ENCODE results near the gene RIPK1.
"Not testable (repeated sequence)": the region's sequence is repeated elsewhere in the genome, so short reads cannot be mapped to it uniquely, and the experiment has no call there.

Gene RIPK1

DNA sequence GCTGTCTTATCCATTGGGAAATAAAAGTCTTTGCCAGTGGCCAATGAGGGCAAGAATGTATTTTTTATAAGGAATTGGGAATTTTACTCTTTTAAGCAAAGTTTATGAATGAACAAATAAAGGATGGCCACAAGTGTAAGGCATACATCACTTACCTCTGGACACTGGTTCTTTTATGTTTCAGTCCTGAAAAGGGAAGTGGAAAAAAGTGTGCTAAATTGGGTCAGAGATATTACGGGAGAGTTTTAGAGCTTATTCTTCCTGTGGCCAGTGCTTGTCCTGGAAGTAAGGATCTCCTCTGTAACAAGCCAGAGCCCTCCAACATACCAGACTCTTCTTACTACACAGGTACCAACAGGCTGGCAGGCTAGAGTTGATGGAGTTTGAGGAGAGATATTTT lies 22.5 kb upstream of the RIPK1 start:
- no peak for DNase-seq (ENCODE audit: low read depth)

DNA sequence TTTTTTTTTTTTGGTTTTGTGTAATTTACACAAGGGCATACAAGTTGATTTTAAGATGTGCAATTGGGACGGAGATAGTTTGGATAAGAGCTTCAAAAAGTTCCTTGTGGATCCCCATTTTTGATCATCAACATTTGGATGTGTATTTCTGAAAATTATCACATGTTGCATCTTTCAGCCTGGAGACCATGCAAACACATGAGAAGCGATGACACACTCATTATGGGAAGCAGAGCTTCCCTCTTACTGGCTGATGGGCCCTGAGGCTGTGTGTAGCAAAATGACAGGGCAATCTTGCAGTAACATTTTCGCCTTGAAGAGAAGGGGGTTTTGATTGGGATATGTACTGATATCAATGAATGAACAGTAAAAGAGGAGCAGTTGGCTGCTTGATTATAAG lies 22.0 kb upstream of the RIPK1 start:
- DNase-seq (ENCODE audit: low read depth): no peak

DNA sequence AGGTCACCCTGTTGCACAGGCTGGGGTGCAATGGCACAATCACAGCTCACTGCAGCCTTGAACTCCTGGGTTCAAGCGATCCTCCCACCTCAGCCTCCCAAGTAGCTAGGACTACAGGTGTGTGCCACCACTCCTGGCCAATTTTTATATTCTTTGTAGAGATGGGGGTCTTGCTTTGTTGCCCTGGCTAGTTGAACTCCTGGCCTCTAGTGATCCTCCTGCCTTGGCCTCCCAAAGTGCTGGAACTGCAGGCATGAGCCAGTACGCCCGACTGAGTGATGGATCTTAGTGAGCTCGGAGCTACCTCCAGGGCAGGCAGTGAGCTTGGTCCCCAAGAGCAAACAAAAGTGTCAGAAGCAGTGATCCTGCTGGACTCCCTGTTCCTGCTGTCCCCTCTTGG lies 20.3 kb upstream of the RIPK1 start:
- DNase-seq (ENCODE audit: low read depth): not testable (repeated sequence)

DNA sequence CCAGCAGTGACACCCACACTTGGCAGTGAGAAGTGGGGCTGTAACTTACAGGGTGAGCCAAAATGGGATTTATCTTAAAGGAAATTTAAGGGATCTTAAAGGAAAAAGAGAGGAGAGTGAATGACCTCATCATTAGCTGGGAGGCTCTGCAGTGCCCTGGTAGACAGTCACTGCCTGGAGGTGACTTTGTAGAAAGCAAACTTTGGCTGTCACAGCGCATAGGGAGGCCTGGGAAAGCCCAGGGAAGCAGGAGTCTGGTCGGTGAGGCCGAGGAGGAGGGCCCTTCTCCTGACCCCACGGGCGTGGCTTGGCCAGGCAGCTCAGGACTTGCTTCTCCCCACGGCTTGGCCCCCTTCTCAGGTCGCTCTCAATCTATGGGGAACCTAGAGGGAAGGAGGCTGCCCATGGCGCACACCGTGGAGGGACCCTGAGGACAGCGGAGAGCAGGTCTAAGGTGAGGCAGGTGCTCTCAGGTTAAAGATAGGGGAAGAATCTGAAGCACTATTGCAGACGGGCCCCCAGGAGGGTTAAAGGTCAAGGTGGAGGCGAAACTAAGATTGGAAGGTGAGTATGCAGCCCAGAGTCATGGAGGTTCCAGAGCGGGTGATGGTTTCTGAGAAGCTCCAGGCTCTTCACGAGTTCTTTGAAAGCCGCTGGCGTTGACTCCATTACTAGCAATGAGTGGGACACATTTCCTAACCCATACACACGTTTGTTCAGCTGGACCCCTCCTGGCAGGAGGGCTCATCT lies 15.6 kb upstream of the RIPK1 start:
- no peak for DNase-seq (ENCODE audit: low read depth)

DNA sequence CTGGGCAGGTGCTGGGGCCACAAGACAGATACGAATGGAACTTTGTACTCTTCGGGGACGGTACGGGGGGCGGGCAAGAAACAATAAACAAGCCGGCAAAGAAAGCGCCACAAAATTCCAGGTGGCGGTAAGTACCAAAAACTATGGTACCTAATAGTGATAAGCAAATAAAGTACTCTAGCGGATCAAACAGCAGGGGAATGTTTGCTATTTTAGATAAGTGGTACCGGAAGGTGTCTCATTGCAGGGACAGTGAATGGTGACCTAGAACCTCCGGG lies 15.1 kb upstream of the RIPK1 start:
- no peak for DNase-seq (ENCODE audit: low read depth)

DNA sequence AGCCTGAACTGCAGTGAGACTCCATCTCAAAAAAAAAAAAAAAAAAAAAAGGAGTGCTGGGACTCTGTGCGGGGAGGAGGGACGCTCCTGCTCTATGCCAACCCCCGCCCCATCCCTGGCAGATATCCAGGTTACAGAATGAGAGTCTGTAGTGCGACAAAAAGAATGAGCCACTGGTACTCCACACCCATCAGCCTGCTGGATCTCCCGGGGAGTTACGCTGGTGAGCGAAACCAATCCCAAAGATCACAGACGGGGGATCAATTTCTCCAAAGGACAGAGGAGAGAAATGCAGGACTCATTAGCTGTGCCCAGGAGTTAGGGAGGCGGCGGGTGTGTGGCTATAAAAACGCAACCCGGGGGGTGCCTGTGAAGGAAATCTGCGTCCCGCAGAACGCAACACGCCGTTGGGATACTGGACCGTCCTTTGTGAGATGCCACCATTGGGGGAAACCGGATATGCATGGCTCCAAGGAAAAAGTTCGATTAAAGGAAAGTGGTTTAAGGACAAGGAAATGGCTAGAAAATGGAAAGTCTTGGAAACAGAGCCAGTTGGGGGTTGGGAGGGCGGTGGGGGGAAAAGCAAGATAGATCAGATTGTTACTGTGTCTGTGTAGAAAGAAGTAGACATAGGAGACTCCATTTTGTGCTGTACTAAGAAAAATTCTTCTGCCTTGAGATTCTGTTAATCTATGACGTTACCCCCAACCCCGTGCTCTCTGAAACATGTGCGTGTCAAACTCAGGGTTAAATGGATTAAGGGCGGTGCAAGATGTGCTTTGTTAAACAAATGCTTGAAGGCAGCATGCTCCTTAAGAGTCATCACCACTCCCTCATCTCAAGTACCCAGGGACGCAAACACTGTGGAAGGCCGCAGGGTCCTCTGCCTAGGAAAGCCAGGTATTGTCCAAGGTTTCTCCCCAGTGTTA lies 13.8 kb upstream of the RIPK1 start:
- not testable (repeated sequence) for DNase-seq (ENCODE audit: low read depth)

DNA sequence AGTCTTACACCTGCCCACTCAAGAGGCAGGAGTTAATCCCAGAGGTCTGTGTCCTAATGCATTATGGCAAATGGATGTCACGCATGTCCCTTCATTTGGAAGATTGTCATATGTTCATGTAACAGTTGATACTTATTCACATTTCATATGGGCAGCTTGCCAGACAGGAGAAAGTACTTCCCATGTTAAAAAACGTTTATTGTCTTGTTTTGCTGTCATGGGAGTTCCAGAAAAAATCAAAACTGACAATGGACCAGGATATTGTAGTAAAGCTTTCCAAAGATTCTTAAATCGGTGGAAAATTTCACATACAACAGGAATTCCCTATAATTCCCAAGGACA lies 13.2 kb upstream of the RIPK1 start:
- DNase-seq (ENCODE audit: low read depth): not testable (repeated sequence)

DNA sequence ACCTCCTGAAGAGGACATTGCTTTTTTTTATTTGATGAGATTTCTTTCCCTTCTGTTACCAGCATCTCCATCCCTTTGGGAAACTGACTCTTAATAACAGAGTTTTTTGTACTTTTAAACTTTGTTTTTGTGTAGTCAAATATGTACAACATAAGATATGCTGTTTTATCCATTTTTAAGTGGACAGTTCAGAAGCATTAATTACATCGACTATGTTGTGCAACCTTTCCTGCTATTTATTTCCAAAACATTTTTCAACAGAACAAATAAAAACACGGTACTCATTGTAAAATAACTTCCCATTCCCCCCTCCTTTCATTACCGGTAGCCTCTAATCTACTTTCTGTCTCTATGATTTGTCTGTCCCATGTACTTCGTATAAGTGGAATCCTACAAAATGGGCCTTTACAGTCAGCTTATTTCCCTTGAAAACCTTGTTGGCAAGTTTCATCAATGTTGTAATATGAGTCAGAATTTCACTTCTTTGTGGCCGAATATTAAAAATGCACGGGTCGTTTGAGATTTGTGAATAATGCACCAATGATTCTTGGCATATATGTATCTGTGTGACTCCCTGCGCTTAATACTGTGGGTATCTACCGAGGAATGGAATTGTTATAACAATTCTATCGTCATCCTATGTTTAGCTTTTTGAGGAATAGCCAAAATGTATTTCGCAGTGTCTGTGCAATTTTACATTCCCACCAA lies 11.1 kb upstream of the RIPK1 start:
- no peak for DNase-seq (ENCODE audit: low read depth)

DNA sequence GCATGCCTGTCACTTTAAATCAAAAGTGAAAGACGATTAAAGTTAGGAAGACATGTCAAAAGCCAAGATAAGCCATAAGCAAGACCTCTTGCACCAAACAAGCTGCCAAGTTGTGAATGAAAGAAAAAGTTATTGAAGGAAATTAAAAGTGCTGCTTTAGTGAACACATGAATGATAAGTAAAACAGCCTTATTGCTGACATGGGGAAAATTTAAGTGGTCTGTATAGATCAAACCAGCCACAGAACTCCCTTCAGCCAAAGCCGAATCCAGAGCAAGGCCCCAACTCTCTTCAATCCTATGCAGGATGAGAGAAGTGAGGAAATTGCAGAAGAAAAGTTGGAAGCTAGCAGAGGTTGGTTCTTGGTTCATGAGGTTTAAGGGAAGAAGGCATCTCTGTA lies 9.3 kb upstream of the RIPK1 start:
- DNase-seq (ENCODE audit: low read depth): no peak

DNA sequence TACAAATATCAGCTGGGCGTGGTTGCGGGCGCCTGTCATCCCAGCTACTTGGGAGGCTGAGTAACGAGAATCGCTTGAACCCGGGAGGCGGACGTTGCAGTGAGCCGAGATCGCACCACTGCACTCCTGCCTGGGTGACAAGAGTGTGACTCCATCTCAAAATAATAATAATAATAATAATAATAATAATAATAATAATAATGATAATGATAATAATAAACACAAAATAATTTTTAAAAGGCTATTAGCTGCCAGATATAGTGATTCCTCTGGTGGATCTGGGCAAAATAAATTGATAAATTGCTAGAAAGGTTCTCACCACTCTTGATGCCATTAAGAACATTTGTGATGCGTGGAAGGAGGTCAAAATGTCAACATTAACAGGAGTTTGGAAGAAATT lies 8.2 kb upstream of the RIPK1 start:
- not testable (repeated sequence) for DNase-seq (ENCODE audit: low read depth)

DNA sequence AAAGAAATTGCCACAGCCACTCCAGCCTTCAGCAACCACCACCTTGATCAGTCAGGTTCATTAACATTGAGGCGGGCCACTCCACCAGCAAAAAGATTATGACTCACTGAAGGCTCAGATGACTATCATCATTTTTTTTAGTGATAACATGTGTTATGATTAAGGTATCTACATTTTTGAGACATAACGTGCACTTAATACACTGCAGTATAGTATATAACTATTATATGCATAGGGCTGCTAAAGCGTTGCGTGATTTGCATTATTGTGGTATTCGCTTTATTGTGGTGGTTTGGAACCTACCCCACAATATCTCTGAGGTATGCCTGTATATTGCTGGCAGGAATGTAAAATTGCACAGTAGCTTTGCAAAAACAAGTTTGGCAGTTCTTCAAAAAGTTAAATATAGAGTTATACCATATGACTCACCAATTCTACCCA lies 6.8 kb upstream of the RIPK1 start:
- DNase-seq (ENCODE audit: low read depth): no peak

DNA sequence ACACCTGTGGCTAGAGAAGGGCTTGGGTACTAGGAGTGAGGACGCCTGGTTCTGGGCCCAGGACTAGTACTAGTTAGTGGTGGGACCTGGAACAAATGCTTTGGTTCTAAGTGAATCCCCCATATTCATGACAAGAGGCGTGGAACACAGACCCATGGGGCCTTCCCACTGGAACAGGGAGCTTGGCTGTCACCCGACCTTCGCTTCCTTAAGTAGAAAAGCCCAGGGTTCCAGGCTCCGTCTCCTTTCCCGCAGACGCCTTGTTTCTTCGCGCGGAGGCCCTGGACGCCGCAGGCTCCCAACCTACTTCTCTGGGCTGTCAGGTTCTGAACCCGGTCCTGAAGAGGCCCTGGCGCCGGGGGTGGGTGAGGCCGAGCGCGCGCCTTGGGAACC lies 5.0 kb upstream of the RIPK1 start:
- not testable (repeated sequence) for DNase-seq (ENCODE audit: low read depth)

DNA sequence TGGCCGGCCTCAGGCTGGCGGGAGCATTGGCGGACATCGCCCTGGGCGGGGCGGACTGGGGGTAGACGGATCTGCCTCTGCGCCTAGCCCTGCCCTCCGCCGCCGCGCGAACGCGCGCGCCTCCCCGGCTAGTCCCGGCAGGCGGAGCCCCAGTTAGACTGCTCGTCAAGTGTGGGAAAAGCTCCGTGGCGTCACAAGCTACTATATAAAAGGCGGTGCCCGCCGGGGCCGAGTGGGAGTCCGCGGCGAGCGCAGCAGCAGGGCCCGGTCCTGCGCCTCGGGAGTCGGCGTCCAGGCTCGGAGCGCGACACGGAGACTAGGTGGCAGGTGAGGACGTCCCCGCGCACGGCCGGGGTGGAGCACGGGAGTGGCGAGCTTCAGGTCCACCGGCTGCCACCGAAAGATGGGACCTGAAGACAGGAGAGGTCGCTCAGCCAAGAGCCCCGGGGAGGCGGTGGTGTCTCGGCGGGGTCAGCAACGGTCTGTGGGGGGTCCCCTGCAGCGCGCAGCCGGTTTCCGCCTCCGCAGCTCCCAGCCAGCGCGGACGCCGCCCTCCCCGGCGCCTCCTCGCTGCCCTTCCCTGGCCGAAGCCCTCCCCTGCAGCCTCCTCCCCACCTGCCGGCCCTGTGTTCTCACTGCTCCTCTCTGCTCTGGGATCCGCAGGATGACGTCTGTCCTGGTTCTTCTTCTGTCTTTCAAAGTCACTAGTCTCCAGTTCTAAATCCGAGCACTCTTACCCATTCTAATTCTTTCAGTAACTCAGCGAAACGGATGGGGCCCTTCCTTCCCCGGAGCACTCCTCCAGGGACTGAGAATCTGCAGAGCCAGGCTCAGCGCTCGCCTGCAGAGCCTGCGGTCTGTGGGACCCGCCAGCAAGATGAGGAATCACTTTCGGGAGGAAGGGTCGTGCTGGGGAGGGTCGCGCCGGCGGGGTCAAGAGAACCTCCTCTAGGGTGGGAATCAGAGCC lies 4.3 kb upstream of the RIPK1 start:
- peak; percentile 79 for DNase-seq (ENCODE audit: low read depth)

DNA sequence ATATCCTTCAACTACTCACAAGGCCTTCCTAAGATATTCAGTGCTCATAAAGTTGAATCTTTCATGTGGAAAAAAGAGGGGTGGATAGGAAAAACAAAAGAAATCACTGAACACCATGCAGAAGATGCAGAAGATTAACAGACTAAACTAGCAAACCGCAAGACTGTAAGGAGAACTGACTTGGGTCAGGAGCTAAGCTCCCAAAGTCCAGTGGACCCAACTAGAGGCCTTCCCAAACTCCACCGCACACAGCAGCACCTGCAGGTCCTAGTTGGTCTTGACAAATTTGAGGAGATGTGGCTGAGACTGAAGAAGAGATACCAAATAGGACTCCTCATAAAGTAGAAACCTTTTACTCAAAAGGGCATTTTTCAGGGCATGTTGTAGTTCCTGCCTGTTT lies 3.3 kb downstream of the RIPK1 start:
- DNase-seq (ENCODE audit: low read depth): no peak

DNA sequence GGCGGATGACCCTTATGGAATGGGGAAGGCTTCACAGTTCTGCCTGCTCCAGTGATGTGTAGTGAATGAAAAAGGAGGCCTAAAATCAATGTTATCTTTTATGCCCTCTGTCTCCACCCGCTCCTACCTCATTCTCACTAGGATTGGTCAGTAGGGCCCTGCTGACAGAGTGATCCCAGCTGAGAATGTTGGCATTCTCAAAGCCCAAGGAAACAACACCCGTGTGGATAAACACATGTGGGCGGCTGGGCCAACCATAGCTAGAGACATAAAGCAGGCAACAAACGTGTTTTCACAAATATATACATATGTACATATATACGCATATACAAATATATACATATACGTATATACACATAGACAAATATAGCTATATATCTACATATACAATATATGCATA lies 4.5 kb downstream of the RIPK1 start:
- no peak for DNase-seq (ENCODE audit: low read depth)

DNA sequence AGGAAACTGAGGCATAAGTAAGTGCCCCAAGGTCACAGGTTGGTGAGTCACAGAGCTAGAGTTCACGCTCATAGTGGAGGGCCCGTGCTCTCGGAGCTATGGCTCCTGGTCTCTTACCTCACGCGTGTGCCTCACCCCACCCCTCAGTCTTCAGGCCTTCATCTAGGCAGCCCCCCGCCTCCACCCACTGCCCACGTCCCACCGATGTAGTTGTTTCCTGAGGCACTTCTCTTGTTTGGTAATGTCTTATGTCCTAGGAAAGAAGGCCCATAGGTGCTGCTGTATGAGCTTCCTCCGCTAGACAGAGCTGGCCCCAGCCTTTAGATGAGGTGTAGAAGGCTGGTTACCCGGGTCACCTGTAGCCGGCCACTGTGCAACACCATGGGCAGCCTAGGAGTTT lies 5.1 kb downstream of the RIPK1 start:
- DNase-seq (ENCODE audit: low read depth): no peak

DNA sequence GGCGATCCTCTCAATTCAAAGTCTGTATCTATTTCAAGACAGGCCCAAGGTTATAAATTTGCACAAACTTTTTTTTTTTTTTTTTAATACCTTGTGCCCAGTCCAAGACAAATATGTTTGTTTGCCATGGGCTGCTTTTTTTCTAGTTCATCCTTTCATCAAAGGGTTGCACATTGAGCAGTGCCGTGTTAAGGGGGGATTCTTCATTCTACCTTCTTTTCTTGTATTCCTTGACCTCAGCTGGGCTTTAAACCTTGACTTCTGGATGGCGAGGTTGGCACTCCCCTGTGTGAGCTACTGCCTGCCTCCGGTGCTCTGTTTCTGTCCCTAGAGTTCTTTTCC lies 7.4 kb downstream of the RIPK1 start:
- no peak for DNase-seq (ENCODE audit: low read depth)

DNA sequence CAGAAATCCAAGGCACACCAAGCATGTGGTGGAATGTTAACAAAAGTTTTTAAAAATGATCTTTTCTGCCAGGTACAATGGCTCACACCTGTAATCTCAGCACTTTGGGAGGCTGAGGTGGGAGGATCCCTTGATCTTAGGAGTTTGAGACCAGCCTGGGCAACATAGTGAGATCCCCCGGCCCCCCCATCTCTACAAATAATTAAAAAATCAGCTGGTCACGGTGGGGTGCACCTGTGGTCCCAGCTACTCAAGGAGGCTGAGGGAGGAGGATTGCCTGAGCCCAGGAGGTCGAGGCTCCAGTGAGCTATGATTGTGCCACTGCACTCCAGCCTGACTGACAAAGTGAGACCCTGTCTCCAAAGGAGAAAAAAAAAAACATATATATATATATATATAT lies 8.0 kb downstream of the RIPK1 start:
- DNase-seq (ENCODE audit: low read depth): no peak

DNA sequence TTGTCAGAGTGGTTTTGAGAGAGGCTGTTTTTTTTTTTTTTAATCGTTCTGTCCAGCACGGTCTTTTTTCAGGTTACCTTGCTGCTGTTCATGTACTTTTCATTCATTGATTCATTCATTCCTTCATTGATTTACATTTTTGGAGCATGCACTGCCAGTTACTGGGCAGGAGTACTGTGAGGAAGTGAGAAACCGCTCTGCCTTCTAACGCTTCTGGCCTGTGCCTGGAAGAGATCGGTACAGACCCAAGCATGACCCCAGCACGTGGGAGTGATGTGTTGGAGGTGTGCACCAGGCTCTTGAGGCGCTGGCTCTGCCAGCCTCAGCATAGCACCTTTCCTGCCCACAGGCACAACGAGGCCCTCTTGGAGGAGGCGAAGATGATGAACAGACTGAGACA lies 9.1 kb downstream of the RIPK1 start:
- no peak for DNase-seq (ENCODE audit: low read depth)

DNA sequence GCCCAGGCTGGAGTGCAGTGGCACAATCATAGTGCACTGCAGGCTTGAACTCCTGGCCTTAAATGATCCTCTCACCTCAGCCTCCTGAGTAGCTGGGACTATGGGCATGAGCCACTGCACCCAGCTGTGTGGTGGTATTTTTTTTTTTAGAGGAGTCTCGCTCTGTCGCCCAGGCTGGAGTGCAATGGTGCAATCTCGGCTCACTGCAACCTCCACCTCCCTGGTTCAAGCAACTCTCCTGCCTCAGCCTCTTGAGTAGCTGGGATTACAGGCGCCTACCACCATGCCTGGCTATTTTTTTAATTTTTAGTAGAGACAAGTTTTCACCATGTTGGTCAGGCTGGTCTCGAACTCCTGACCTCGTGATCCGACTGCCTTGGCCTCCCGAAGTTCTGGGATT lies 10.7 kb downstream of the RIPK1 start:
- DNase-seq (ENCODE audit: low read depth): not testable (repeated sequence)

DNA sequence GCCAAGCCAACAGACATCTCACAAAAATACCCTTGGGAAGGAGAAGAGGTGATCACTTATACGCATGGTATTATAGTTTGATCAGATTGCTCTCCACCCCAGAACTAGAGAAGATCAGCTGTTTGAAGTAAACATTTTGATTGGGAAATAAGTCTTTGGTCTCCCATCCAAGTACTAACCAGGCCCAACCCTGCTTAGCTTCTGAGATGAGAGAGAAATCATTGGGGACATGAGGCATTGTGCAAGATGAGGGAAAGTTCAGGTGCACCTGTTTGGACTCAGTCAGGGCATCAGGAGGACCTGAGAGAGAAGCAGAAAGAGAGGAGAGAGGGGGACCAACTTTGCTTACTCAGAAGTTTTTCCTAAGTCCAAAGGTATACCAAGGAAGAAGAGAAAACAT lies 11.4 kb downstream of the RIPK1 start:
- no peak for DNase-seq (ENCODE audit: low read depth)

DNA sequence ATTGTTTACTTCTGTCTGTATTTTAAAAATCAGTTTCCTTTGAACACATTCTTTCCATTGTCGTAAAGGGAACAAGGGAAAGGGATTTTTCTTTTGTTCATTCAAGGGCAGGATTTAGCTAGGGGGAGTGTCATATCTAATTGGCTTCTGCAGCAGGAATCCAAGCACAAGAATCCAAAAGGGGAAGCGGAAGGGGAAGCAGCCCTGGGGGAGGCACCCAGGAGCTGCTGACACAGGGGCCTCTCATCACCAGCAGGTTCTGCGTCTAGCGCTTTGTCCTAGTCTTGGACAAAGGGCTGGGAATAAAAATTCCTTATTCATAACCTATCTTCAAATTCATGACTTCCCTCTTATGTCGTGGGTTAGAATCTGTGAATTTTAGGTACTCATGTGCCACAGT lies 13.7 kb downstream of the RIPK1 start:
- DNase-seq (ENCODE audit: low read depth): no peak

Measured in T-helper 22 cell (primary cell).